Vagina (tissue), 2 donors: Measurements from ENCODE around the gene PMAIP1.

Experiments used
- POLR2A ChIP-seq, 2 donors: fragments of 450-650 bp; IDR thresholded peaks; one replicate each; pipeline ENCODE4 v1.6.1; 2017; ENCODE audit warnings: antibody characterized with exemption in 2 of 2, mild to moderate bottlenecking in 2 of 2, moderate library complexity in 2 of 2
- TF ChIP-seq, protein P1 (sequence below), 3 experiments: fragments of 450-650 bp in 2 of 3; fragments of 200-600 bp in 1 of 3; sonication (generic) in 1 of 3; IDR thresholded peaks; one replicate each; pipeline ENCODE4 v1.5.1; 2017 to 2019; ENCODE audit warnings: antibody characterized with exemption in 3 of 3, mild to moderate bottlenecking in 2 of 3, moderate library complexity in 2 of 3

GRCh38 chr18:59951591-59951990, 51.8 kb downstream of the PMAIP1 start:
- TF ChIP-seq, protein P1, sequence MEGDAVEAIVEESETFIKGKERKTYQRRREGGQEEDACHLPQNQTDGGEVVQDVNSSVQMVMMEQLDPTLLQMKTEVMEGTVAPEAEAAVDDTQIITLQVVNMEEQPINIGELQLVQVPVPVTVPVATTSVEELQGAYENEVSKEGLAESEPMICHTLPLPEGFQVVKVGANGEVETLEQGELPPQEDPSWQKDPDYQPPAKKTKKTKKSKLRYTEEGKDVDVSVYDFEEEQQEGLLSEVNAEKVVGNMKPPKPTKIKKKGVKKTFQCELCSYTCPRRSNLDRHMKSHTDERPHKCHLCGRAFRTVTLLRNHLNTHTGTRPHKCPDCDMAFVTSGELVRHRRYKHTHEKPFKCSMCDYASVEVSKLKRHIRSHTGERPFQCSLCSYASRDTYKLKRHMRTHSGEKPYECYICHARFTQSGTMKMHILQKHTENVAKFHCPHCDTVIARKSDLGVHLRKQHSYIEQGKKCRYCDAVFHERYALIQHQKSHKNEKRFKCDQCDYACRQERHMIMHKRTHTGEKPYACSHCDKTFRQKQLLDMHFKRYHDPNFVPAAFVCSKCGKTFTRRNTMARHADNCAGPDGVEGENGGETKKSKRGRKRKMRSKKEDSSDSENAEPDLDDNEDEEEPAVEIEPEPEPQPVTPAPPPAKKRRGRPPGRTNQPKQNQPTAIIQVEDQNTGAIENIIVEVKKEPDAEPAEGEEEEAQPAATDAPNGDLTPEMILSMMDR (IDR thresholded peaks at IDR 0.05): no peak
- no peak for TF ChIP-seq POLR2A (IDR thresholded peaks at IDR 0.05)
